Activated CD4-positive, alpha-beta T cell treated with anti-CD3 and anti-CD28 coated beads, Interleukin-2, amount 50 U/mL, for 16 hours (primary cell): ENCODE results near the gene MSMP.

Experiments
- DNase-seq: peaks from one replicate; pipeline ENCODE4 v3.0.0-alpha.2; 2020

MSMP gene

GRCh38 chr9:35741740-35742139 is 12.3 kb downstream of the MSMP start:
- DNase-seq, result no peak

- DNase-seq, result no peak
Observed at GRCh38 chr9:35740243-35740642, 13.8 kb downstream of the MSMP start.

GRCh38 chr9:35738924-35739323 is 15.2 kb downstream of the MSMP start:
- DNase-seq, result no peak

- DNase-seq, result no peak
Observed at GRCh38 chr9:35738186-35738585, 15.9 kb downstream of the MSMP start.

GRCh38 chr9:35737143-35737542 is 16.9 kb downstream of the MSMP start:
- DNase-seq, result no peak

GRCh38 chr9:35736201-35736633 is 17.9 kb downstream of the MSMP start:
- peak; percentile 82 for DNase-seq

- DNase-seq, result no peak
Observed at GRCh38 chr9:35734096-35734495, 20.0 kb downstream of the MSMP start.

- DNase-seq, result no peak
Observed at GRCh38 chr9:35732800-35733541, 21.1 kb downstream of the MSMP start.

- peak; percentile 99 for DNase-seq
Observed at GRCh38 chr9:35732185-35732799, 21.8 kb downstream of the MSMP start, which contains the start of the genes CREB3 and TLN1. CREB3 (plus strand) TSS chr9:35732666; CDS start chr9:35732773, 107 bp downstream. TLN1 (minus strand) TSS chr9:35732195; CDS start chr9:35725694, 6,501 bp downstream.

GRCh38 chr9:35731415-35732184 is 22.5 kb downstream of the MSMP start:
- DNase-seq, result no peak

GRCh38 chr9:35730486-35730854 is 23.6 kb downstream of the MSMP start:
- no peak for DNase-seq

- DNase-seq, result peak; percentile 60
Observed at GRCh38 chr9:35729700-35730485, 24.2 kb downstream of the MSMP start.

- no peak for DNase-seq
Observed at GRCh38 chr9:35729101-35729500, 25.0 kb downstream of the MSMP start.

GRCh38 chr9:35728041-35728971 is 25.8 kb downstream of the MSMP start:
- peak; percentile 77 for DNase-seq

- DNase-seq, result no peak
Observed at GRCh38 chr9:35727676-35728040, 26.4 kb downstream of the MSMP start.

GRCh38 chr9:35726931-35727330 is 27.1 kb downstream of the MSMP start:
- DNase-seq, result peak; percentile 43

- no peak for DNase-seq
Observed at GRCh38 chr9:35725362-35725761, 28.7 kb downstream of the MSMP start.

- no peak for DNase-seq
Observed at GRCh38 chr9:35723908-35724307, 30.2 kb downstream of the MSMP start.

- no peak for DNase-seq
Observed at GRCh38 chr9:35723426-35723825, 30.6 kb downstream of the MSMP start.

- DNase-seq, result no peak
Observed at GRCh38 chr9:35719546-35719945, 34.5 kb downstream of the MSMP start.

GRCh38 chr9:35718721-35719511 is 35.2 kb downstream of the MSMP start:
- no peak for DNase-seq
